Measurements from ENCODE around the gene SYNE1. TPM values are rescaled to one million over a fixed set of nuclear protein-coding genes. Genes with fewer than 3 reads are reported as not detected.

SYNE1 gene
- total RNA-seq, 1 donor from 2014 or later, result 6.0 TPM

GRCh38 chr6:152353440-152353839 is 283.7 kb downstream of the SYNE1 start:
- TF ChIP-seq CTCF (IDR thresholded peaks at IDR 0.05), result no peak
- no peak for TF ChIP-seq EZH2phosphoT487 (IDR thresholded peaks at IDR 0.05)
- no peak for TF ChIP-seq EZH2 (IDR thresholded peaks at IDR 0.05)
- Mint-ChIP-seq H3K27me3 (ENCODE audit: insufficient read depth, low read depth) (no peaks in the 10 kb centered on the region), H3K4me1 (no peaks in the 10 kb centered on the region), H3K36me3 (peaks cover 21% of the 10 kb centered on the region), H3K4me3 (no peak overlapping the region), H3K9me3 (no peaks in the 10 kb centered on the region), H3K27ac (no peak overlapping the region)
- Histone ChIP-seq H3K4me2 (no peak overlapping the region), H3K27me3 (no peaks in the 10 kb centered on the region), H2AFZ (replicated peaks) (no peak overlapping the region), H3K27ac (no peak overlapping the region), H3K9me3 (ENCODE audit: low read depth) (no peaks in the 10 kb centered on the region), H3K36me3 (no peaks in the 10 kb centered on the region), H4K20me1 (ENCODE audit: low read depth) (no peaks in the 10 kb centered on the region), H3F3A (ENCODE audit: low read depth) (no peaks in the 10 kb centered on the region), H3K79me2 (ENCODE audit: low read depth) (no peaks in the 10 kb centered on the region), H3K9ac (no peak overlapping the region), H3K4me1 (peaks cover 6% of the 10 kb centered on the region), H3K4me3 (no peak overlapping the region)
- DNase-seq (ENCODE audit: low spot score), result no peak

GRCh38 chr6:152351742-152352141 is 285.4 kb downstream of the SYNE1 start:
- Mint-ChIP-seq H3K27me3 (ENCODE audit: insufficient read depth, low read depth) (peaks cover 2% of the 10 kb centered on the region), H3K4me3 (no peak overlapping the region), H3K27ac (no peak overlapping the region), H3K9me3 (no peaks in the 10 kb centered on the region), H3K36me3 (peaks cover 18% of the 10 kb centered on the region), H3K4me1 (no peaks in the 10 kb centered on the region)
- TF ChIP-seq CTCF (IDR thresholded peaks at IDR 0.05) (no peak), EZH2phosphoT487 (IDR thresholded peaks at IDR 0.05) (no peak), EZH2 (IDR thresholded peaks at IDR 0.05) (no peak)
- Histone ChIP-seq H3K27ac (no peak overlapping the region), H3K4me3 (no peak overlapping the region), H3K4me1 (peaks cover 6% of the 10 kb centered on the region), H3F3A (ENCODE audit: low read depth) (no peaks in the 10 kb centered on the region), H3K79me2 (ENCODE audit: low read depth) (no peaks in the 10 kb centered on the region), H3K4me2 (no peak overlapping the region), H3K27me3 (no peaks in the 10 kb centered on the region), H3K9me3 (ENCODE audit: low read depth) (no peaks in the 10 kb centered on the region), H4K20me1 (ENCODE audit: low read depth) (no peaks in the 10 kb centered on the region), H3K36me3 (no peaks in the 10 kb centered on the region), H3K9ac (no peak overlapping the region), H2AFZ (replicated peaks) (no peak overlapping the region)
- DNase-seq (ENCODE audit: low spot score), result no peak

- peaks cover 6% of the 10 kb centered on the region for H3K4me1 ChIP-seq
- Mint-ChIP-seq H3K4me1 (no peaks in the 10 kb centered on the region), H3K27me3 (ENCODE audit: insufficient read depth, low read depth) (peaks cover 3% of the 10 kb centered on the region), H3K36me3 (peaks cover 19% of the 10 kb centered on the region), H3K9me3 (no peaks in the 10 kb centered on the region), H3K4me3 (no peak overlapping the region), H3K27ac (no peak overlapping the region)
- no peaks in the 10 kb centered on the region for H3K79me2 ChIP-seq (ENCODE audit: low read depth)
- H3K36me3 ChIP-seq, result no peaks in the 10 kb centered on the region
- DNase-seq (ENCODE audit: low spot score), result no peak
- H3K4me3 ChIP-seq, result no peak overlapping the region
- no peaks in the 10 kb centered on the region for H4K20me1 ChIP-seq (ENCODE audit: low read depth)
- H3K9ac ChIP-seq, result no peak overlapping the region
- H3K27ac ChIP-seq, result no peak overlapping the region
- H2AFZ ChIP-seq (replicated peaks), result no peak overlapping the region
- no peaks in the 10 kb centered on the region for H3K9me3 ChIP-seq (ENCODE audit: low read depth)
- H3K27me3 ChIP-seq, result no peaks in the 10 kb centered on the region
- no peak for TF ChIP-seq EZH2phosphoT487 (IDR thresholded peaks at IDR 0.05)
- TF ChIP-seq EZH2 (IDR thresholded peaks at IDR 0.05), result no peak
- TF ChIP-seq CTCF (IDR thresholded peaks at IDR 0.05), result no peak
- H3K4me2 ChIP-seq, result no peak overlapping the region
- no peaks in the 10 kb centered on the region for H3F3A ChIP-seq (ENCODE audit: low read depth)
These were observed 286.1 kb downstream of the SYNE1 start for GRCh38 chr6:152351110-152351509.

All from neural progenitor cell (in vitro differentiated cells).